K562 (cell line): ENCODE measurements around the gene NUP153. TPM values are rescaled to one million over a fixed set of nuclear protein-coding genes. Genes with fewer than 3 reads are reported as not detected.

Experiments
- ATAC-seq: fragments of 200-7000 bp; cut with Tn5 transposase; 3 replicates; pipeline ENCODE4 v1.9.1; 2020; ENCODE audit warnings: moderate library complexity
- BruUV-seq: library from RNA; stranded (reverse); fragments of 400-500 nt; replicated peaks from 2 replicates; lab custom pipeline; 2021; lab: Mats Ljungman, UMichigan
- CTCF ChIA-PET: fragments of 300-600 bp; formaldehyde crosslinking; extraction: SDS; loops from one replicate; lab custom pipeline; 2021; ENCODE audit warnings: low intra/inter-chr PET ratio; lab: Yijun Ruan, JAX
- POLR2A ChIA-PET: fragments of 300-600, 350-650 bp; sonication (Branson Sonifier 250); formaldehyde crosslinking; extraction: SDS; loops from one replicate; lab custom pipeline; 2021; ENCODE audit warnings: antibody characterized with exemption, inconsistent platforms; lab: Yijun Ruan, JAX
- DNase-seq, 4 experiments: peaks; one replicate each; pipeline versions ENCODE4 v3.0.0 to v3.0.0-alpha.2; 2011 to 2018; ENCODE audit warnings: low spot score in 3 of 4, mixed read lengths in 3 of 4; ENCODE audit errors: extremely low read depth in 1 of 4
- FAIRE-seq: peaks from 2 replicates; lab custom pipeline; 2011; peaks lifted over from hg19 to GRCh38; lab: Jason Lieb, UNC
- H2AFZ ChIP-seq: 2 replicates; pipeline ENCODE4 v1.6.0; 2011; ENCODE audit warnings: low read depth, low read length, control low read depth, inconsistent platforms
- H3K27ac ChIP-seq: fragments of 200-600 bp; 3 replicates; pipeline ENCODE4 v1.8.0; 2011; ENCODE audit warnings: low read depth, mild to moderate bottlenecking, control low read depth, inconsistent platforms, low read length, moderate library complexity, mixed read lengths; ENCODE audit errors: extremely low read depth
- H3K27me3 ChIP-seq, 2 experiments: fragments of 300-600 bp in 1 of 2; 2 replicates in 1 of 2; 3 replicates in 1 of 2; pipeline versions ENCODE4 v1.6.0 to v1.8.0; 2011; ENCODE audit warnings: inconsistent platforms in 2 of 2, low read length in 2 of 2, mild to moderate bottlenecking in 1 of 2, mixed read lengths in 1 of 2, moderate library complexity in 1 of 2; ENCODE audit not compliant: control insufficient read depth in 2 of 2, insufficient read depth in 2 of 2
- H3K36me3 ChIP-seq: fragments of 300-600 bp; 3 replicates; pipeline ENCODE4 v1.8.0; 2011; ENCODE audit warnings: mild to moderate bottlenecking, low read length, inconsistent platforms; ENCODE audit not compliant: control insufficient read depth, insufficient read depth
- H3K4me1 ChIP-seq, 2 experiments: fragments of 200-600 bp in 1 of 2; replicated peaks in 1 of 2; 2 replicates in 1 of 2; 3 replicates in 1 of 2; pipeline versions ENCODE4 v1.5.1 to v1.8.0; 2011; ENCODE audit warnings: inconsistent platforms in 2 of 2, low read length in 2 of 2, mild to moderate bottlenecking in 1 of 2, mixed read lengths in 1 of 2, moderate library complexity in 1 of 2; ENCODE audit not compliant: control insufficient read depth in 2 of 2, insufficient read depth in 2 of 2
- H3K4me2 ChIP-seq: 2 replicates; pipeline ENCODE4 v1.6.1; 2011; ENCODE audit warnings: low read length, control low read depth, inconsistent platforms, mixed read lengths; ENCODE audit not compliant: insufficient read depth
- H3K4me3 ChIP-seq: fragments of 200-600 bp; sonication (generic), shearing (Covaris generic); 2 replicates; pipeline ENCODE4 v1.5.1; 2016; ENCODE audit warnings: control low read depth, inconsistent platforms
- H3K79me2 ChIP-seq: fragments of 200-600 bp; 3 replicates; pipeline ENCODE4 v1.8.0; 2011; ENCODE audit warnings: low read length, inconsistent platforms; ENCODE audit not compliant: control insufficient read depth, insufficient read depth
- H3K9ac ChIP-seq, 2 experiments: 2 replicates each; pipeline versions ENCODE4 v1.6.0 to v1.6.1; 2011; ENCODE audit warnings: low read depth in 2 of 2, low read length in 2 of 2, control low read depth in 1 of 2, inconsistent platforms in 1 of 2, mild to moderate bottlenecking in 1 of 2, mixed read lengths in 1 of 2; ENCODE audit not compliant: insufficient read depth in 1 of 2
- H3K9me1 ChIP-seq: one replicate; pipeline ENCODE4 v1.6.0; 2011; ENCODE audit warnings: inconsistent platforms, mild to moderate bottlenecking, low read length, moderate library complexity; ENCODE audit not compliant: control insufficient read depth, insufficient read depth
- H3K9me3 ChIP-seq: replicated peaks from 2 replicates; pipeline ENCODE4 v1.5.1; 2011; ENCODE audit warnings: low read depth, low read length, inconsistent platforms; ENCODE audit not compliant: control insufficient read depth, insufficient read depth
- H4K20me1 ChIP-seq: replicated peaks from 2 replicates; pipeline ENCODE4 v1.6.1; 2011; ENCODE audit warnings: low read length, inconsistent platforms, mixed read lengths; ENCODE audit not compliant: control insufficient read depth, insufficient read depth
- ERF ChIP-seq: fragments of 450-650 bp; formaldehyde crosslinking; IDR thresholded peaks from 2 replicates; pipeline ENCODE4 v1.4.0; 2020; ENCODE audit warnings: mild to moderate bottlenecking, mixed read lengths
- EWSR1 ChIP-seq: fragments of 450-650 bp; IDR thresholded peaks from 2 replicates; pipeline ENCODE4 v1.6.1; 2018; ENCODE audit warnings: borderline replicate concordance, mild to moderate bottlenecking, low read depth, moderate library complexity; ENCODE audit not compliant: partially characterized antibody
- MED1 ChIP-seq: sonication (generic); formaldehyde crosslinking; IDR thresholded peaks from 2 replicates; pipeline ENCODE4 v1.8.1; 2023; ENCODE audit warnings: missing genetic modification reagents, borderline replicate concordance
- NKRF ChIP-seq: fragments of 450-650 bp; IDR thresholded peaks from 2 replicates; pipeline ENCODE4 v1.6.1; 2016; ENCODE audit warnings: borderline replicate concordance
- POU5F1 ChIP-seq: fragments of 150-350 bp; IDR thresholded peaks from 2 replicates; pipeline ENCODE4 v1.6.1; 2014; ENCODE audit warnings: borderline replicate concordance, low read length, low read depth, mild to moderate bottlenecking; ENCODE audit not compliant: partially characterized antibody
- RBM15 ChIP-seq: fragments of 200-400 bp; formaldehyde crosslinking; IDR thresholded peaks from 2 replicates; pipeline ENCODE4 v1.6.1; 2018; ENCODE audit warnings: mild to moderate bottlenecking, low read length, moderate library complexity; ENCODE audit not compliant: insufficient read depth
- RFX1 ChIP-seq: fragments of 450-650 bp; IDR thresholded peaks from 2 replicates; pipeline ENCODE4 v1.6.1; 2016; ENCODE audit warnings: mild to moderate bottlenecking, moderate library complexity
- SPI1 ChIP-seq: IDR thresholded peaks from 2 replicates; pipeline ENCODE4 v1.6.1; 2011; ENCODE audit warnings: low read depth, low read length, control low read depth, borderline replicate concordance
- ZBED1 ChIP-seq: IDR thresholded peaks from 2 replicates; pipeline ENCODE4 v1.6.1; 2014
- ZNF551 ChIP-seq: fragments of 250-450 bp; sonication (Bioruptor Pico); IDR thresholded peaks from 2 replicates; pipeline ENCODE4 v1.5.0; 2021; ENCODE audit warnings: mild to moderate bottlenecking, moderate library complexity
- WGBS: fragments of 100-300 bp; shearing (Covaris generic); methylation state at CpG from one replicate; pipeline ENCODE4 v1.1.6; 2016; ENCODE audit warnings: low coverage, mixed read lengths; ENCODE audit not compliant: insufficient coverage; ENCODE audit errors: missing lambda C conversion rate; 5-methylcytosine and 5-hydroxymethylcytosine counted together
- in situ Hi-C: fragments of 300-500 bp; cut with MboI; formaldehyde crosslinking; loops from 4 replicates; pipeline ENCODE4 v1.15.0; 2018; ENCODE audit warnings: inconsistent platforms, mixed read lengths
- intact Hi-C: fragments of 100-400 bp; cut with micrococcal nuclease; formaldehyde crosslinking; loops from 2 replicates; pipeline ENCODE4 v1.14.2; 2022
- polyA plus RNA-seq, 8 experiments: library from polyadenylated mRNA; depleted of rRNA in 4 of 8; stranded (reverse) in 5 of 8; unstranded in 3 of 8; fragments of >200 nt; fragmentation: Nextera tagmentation in 2 of 8; fragmentation: Illumina TruSeq in 1 of 8; extraction: Ambion mirVana in 2 of 8; extraction: Trizol in 1 of 8; gene quantifications; 2 replicates each; pipeline versions ENCODE4 v1.2.1 to v1.2.3, GENCODE V29; 2011 to 2014; ENCODE audit warnings: inconsistent platforms in 1 of 8, missing spikeins in 1 of 8
- total RNA-seq, 7 experiments: library from RNA; depleted of rRNA in 6 of 7; stranded (reverse); fragments of >200 nt in 6 of 7; fragmentation: Illumina TruSeq in 2 of 7; extraction: Trizol in 2 of 7; gene quantifications; 2 replicates each; pipeline versions ENCODE4 v1.2.1 to v1.2.3, GENCODE V29; 2011 to 2021; ENCODE audit warnings: low replicate concordance in 1 of 7
- TF ChIP-seq, protein P1 (sequence below): fragments of 250-450 bp; sonication (Bioruptor Pico); IDR thresholded peaks from 2 replicates; pipeline ENCODE4 v1.4.0; 2020; ENCODE audit warnings: borderline replicate concordance
- TF ChIP-seq, protein P2 (sequence below): fragments of 250-450 bp; sonication (Bioruptor Pico); IDR thresholded peaks from 2 replicates; pipeline ENCODE4 v1.8.0; 2022; ENCODE audit warnings: inconsistent platforms

Gene NUP153
- total and polyA plus RNA-seq, 9 of the 15 experiments (the other 6 are each of a cell fraction or from before 2014, with no cell fraction given), result 21.9 to 110 (median 84.8) TPM

GRCh38 chr6:17591287-17591686 lies 115.4 kb downstream of the NUP153 start:
- intact Hi-C loops, result no loop called here
- H3K27ac ChIP-seq, result no peak overlapping the region
- H3K27me3 ChIP-seq, result no peaks in the 10 kb centered on the region
- 32% methylated on average over 1 of the region's 1 CpG for WGBS
- no peak overlapping the region for H3K9ac ChIP-seq
- no peaks in the 10 kb centered on the region for H3K9me3 ChIP-seq
- no peaks in the 10 kb centered on the region for H3K36me3 ChIP-seq
- no peaks in the 10 kb centered on the region for H4K20me1 ChIP-seq
- no peaks in the 10 kb centered on the region for H3K79me2 ChIP-seq
- no peaks in the 10 kb centered on the region for H3K4me1 ChIP-seq
- ATAC-seq (no peak), DNase-seq (no peak), FAIRE-seq (no peak)
- no peak overlapping the region for H3K4me2 ChIP-seq
- no peak overlapping the region for H2AFZ ChIP-seq
- H3K4me3 ChIP-seq, result no peak overlapping the region
- BruUV-seq, result no TSS peak
- ChIA-PET CTCF (interaction anchor here (0.6 to 0.7 kb wide), 2 partner anchors 478 to 564 kb away, joined by 3 read pairs; no protein-coding TSS in a partner anchor), POLR2A (interaction anchor here (0.7 kb wide), 1 partner anchor 236 kb away, joined by 3 read pairs; no protein-coding TSS in a partner anchor)
- H3K9me1 ChIP-seq, result no peaks in the 10 kb centered on the region
- in situ Hi-C loops, result loop anchor here (5.0 kb wide), 2 partner anchors 434 to 901 kb away; no protein-coding TSS in a partner anchor
- TF ChIP-seq SPI1 (no peak), RBM15 (no peak), ERF (CRISPR knock-in tag) (no peak), ZBED1 (no peak), NKRF (no peak), MED1 (CRISPR knock-in tag) (no peak), ZNF551 (CRISPR knock-in tag) (no peak), EWSR1 (no peak), RFX1 (no peak), POU5F1 (no peak)
- TF ChIP-seq, protein P1, sequence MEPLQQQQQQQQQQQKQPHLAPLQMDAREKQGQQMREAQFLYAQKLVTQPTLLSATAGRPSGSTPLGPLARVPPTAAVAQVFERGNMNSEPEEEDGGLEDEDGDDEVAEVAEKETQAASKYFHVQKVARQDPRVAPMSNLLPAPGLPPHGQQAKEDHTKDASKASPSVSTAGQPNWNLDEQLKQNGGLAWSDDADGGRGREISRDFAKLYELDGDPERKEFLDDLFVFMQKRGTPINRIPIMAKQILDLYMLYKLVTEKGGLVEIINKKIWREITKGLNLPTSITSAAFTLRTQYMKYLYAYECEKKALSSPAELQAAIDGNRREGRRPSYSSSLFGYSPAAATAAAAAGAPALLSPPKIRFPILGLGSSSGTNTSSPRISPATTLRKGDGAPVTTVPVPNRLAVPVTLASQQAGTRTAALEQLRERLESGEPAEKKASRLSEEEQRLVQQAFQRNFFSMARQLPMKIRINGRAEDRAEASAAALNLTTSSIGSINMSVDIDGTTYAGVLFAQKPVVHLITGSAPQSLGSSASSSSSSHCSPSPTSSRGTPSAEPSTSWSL (CRISPR knock-in tag), result no peak
- TF ChIP-seq, protein P2, sequence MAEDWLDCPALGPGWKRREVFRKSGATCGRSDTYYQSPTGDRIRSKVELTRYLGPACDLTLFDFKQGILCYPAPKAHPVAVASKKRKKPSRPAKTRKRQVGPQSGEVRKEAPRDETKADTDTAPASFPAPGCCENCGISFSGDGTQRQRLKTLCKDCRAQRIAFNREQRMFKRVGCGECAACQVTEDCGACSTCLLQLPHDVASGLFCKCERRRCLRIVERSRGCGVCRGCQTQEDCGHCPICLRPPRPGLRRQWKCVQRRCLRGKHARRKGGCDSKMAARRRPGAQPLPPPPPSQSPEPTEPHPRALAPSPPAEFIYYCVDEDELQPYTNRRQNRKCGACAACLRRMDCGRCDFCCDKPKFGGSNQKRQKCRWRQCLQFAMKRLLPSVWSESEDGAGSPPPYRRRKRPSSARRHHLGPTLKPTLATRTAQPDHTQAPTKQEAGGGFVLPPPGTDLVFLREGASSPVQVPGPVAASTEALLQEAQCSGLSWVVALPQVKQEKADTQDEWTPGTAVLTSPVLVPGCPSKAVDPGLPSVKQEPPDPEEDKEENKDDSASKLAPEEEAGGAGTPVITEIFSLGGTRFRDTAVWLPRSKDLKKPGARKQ (CRISPR knock-in tag), result no peak
